ENCODE data around the gene ATF3.

GRCh38 chr1:212610575-212610967 lies 2.0 kb downstream of the ATF3 start:
- TF ChIP-seq CTCF (conservative IDR thresholded peaks at IDR 0.05) (no peak), EZH2 (IDR thresholded peaks at IDR 0.05; ENCODE audit: low read depth) (no peak)
